ENCODE measurements around the gene B3GAT3. TPM values are rescaled to one million over a fixed set of nuclear protein-coding genes. Genes with fewer than 3 reads are reported as not detected.
"Not testable (repeated sequence)": the region's sequence is repeated elsewhere in the genome, so short reads cannot be mapped to it uniquely, and the experiment has no call there.

The B3GAT3 gene
- total and polyA plus RNA-seq, 8 donors: 5.2 to 50.8 (median 19.7) TPM

DNA sequence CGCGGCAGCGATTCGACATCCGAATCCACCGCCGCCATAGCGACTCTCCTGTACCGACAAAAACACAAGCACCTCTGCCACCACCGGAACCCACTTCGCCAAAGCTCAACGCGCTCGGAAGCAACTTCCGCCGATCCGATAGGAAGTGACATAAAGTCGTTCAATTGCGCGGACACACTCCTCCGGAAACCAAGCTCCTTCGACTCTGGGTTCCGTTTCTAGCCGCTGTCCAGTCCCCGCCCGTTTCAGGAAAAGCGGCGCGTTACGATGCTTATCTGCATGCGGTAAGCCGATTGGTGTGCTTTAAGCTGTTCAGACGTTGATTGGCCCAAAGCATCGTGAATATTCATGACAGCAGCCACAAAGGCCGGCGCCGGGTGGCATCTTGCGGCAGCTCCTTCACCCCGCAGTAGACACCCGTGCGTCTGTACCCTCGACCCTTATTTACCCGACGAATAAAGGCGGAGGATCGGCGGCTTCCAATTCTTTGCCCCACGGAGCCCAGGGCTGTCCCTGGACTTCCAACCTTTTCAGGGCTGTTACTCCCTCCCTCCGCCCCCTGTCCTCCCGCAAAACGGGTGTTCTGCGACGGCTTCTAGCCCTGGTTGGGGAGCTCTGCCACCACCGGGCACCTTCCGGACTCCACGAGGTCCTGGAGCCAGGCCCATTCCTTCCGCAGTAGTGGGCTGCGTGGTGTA lies 30.2 kb downstream of the B3GAT3 start, which contains the start of gene TUT1:
Gene TUT1, minus strand, starts transcription at position 76 of the 698 bp plus-strand sequence. Its CDS starts 38 bp downstream, at position 38.
- intact Hi-C loops (cut with DNase I; ENCODE audit: low total_unique reads): no loop called here
- Histone ChIP-seq H3K27ac (peak within 1 kb of the TSS; percentile 87 to 100 (median 97)), H3K4me1 (peaks cover 43 to 67% (median 53%) of the 10 kb centered on the region in 4 donors), H3K4me3 (peak within 1 kb of the TSS; percentile 66 to 87 (median 68)), H3K27me3 (no peaks in the 10 kb centered on the region), H3K9me3 (no peaks in the 10 kb centered on the region), H3K36me3 (peaks cover 35 to 61% (median 55%) of the 10 kb centered on the region in 4 donors)
- 0 to 1% (median 0%) methylated on average over 39 to 58 of the region's 58 CpGs for WGBS, 5 donors
- DNase-seq: peak; percentile 97 to 99
- no peak for TF ChIP-seq EP300 (IDR thresholded peaks at IDR 0.05)
- peak in 1 of 4 donors; percentile 64 for TF ChIP-seq POLR2A (IDR thresholded peaks at IDR 0.05)
- TF ChIP-seq POLR2AphosphoS5 (IDR thresholded peaks at IDR 0.05): peak; percentile 96 to 99 (median 98)
- TF ChIP-seq, protein P1, sequence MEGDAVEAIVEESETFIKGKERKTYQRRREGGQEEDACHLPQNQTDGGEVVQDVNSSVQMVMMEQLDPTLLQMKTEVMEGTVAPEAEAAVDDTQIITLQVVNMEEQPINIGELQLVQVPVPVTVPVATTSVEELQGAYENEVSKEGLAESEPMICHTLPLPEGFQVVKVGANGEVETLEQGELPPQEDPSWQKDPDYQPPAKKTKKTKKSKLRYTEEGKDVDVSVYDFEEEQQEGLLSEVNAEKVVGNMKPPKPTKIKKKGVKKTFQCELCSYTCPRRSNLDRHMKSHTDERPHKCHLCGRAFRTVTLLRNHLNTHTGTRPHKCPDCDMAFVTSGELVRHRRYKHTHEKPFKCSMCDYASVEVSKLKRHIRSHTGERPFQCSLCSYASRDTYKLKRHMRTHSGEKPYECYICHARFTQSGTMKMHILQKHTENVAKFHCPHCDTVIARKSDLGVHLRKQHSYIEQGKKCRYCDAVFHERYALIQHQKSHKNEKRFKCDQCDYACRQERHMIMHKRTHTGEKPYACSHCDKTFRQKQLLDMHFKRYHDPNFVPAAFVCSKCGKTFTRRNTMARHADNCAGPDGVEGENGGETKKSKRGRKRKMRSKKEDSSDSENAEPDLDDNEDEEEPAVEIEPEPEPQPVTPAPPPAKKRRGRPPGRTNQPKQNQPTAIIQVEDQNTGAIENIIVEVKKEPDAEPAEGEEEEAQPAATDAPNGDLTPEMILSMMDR (IDR thresholded peaks at IDR 0.05): peak in 1 of 7 experiments; percentile 10

DNA sequence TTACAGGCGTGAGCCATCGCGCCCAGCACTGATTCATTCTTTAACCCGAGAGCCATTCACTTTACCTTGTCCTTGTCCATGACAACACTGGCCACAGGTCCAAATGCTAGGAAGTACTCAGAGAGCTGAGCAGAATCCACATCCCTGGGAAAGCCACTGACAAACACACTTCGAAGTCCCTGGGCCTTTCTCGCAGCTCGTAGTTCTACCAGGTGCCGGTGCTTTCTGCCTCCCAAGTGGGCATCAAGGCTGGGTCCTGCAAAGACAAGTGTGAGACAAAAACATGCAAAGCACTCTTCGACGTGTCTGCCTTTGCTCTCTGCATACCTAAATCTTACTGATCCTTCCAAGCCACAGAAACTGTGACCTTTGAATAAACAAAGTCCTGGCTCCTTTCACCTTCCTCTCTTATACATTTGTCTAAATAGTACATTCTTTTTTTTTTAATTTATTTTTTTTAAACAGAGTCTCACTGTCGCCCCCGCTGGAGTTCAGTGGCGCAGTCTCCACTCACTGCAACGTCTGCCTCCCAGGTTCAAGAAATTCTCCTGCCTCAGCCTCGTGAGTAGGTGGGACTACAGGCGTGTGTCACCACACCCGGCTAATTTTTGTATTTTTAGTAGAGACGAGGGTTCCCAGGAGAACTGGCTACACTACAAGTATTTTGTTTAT lies 32.7 kb downstream of the B3GAT3 start:
- Histone ChIP-seq H3K27me3 (no peaks in the 10 kb centered on the region), H3K4me3 (no peak overlapping the region), H3K27ac (peak overlapping the region in 4 of 5 donors; percentile 32 to 98 (median 58)), H3K4me1 (peaks cover 43 to 70% (median 52%) of the 10 kb centered on the region in 4 donors), H3K36me3 (peaks cover 24 to 54% (median 53%) of the 10 kb centered on the region in 4 donors), H3K9me3 (no peaks in the 10 kb centered on the region)
- peak in 1 of 2 donors; percentile 32 for DNase-seq
- intact Hi-C loops (cut with DNase I; ENCODE audit: low total_unique reads): no loop called here
- 54 to 63% (median 60%) methylated on average over 18 of the region's 18 CpGs for WGBS, 5 donors
- TF ChIP-seq POLR2AphosphoS5 (IDR thresholded peaks at IDR 0.05) (no peak), POLR2A (IDR thresholded peaks at IDR 0.05) (no peak), EP300 (IDR thresholded peaks at IDR 0.05) (no peak)
- TF ChIP-seq, protein P1 (IDR thresholded peaks at IDR 0.05): no peak

DNA sequence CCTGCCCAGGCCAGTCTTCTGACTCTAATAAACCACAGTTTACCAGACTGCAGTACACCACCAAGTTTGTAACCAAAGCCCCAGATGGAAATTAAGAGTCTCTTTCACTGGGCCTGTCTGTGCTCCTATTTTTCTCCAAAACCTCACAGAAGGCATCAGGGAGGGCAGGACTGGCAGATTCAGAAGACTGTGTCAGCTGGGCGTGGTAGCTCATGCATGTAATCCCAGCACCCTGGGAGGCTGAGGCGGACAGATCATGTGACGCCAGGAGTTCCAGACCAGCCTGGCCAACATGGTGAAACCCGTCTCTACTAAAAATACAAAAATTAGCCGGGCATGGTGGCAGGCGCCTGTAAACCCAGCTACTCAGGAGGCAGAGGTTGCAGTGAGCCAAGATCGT lies 36.4 kb downstream of the B3GAT3 start:
- H3K36me3 ChIP-seq: peaks cover 29 to 83% (median 75%) of the 10 kb centered on the region in 4 donors
- H3K27me3 ChIP-seq; intact Hi-C loops (cut with DNase I; ENCODE audit: low total_unique reads); DNase-seq; H3K9me3 ChIP-seq; H3K4me3 ChIP-seq; H3K27ac ChIP-seq: not testable (repeated sequence)
- H3K4me1 ChIP-seq: peaks cover 14 to 41% (median 29%) of the 10 kb centered on the region in 4 donors
- WGBS, 5 donors: 84 to 97% (median 92%) methylated on average over 7 of the region's 7 CpGs

DNA sequence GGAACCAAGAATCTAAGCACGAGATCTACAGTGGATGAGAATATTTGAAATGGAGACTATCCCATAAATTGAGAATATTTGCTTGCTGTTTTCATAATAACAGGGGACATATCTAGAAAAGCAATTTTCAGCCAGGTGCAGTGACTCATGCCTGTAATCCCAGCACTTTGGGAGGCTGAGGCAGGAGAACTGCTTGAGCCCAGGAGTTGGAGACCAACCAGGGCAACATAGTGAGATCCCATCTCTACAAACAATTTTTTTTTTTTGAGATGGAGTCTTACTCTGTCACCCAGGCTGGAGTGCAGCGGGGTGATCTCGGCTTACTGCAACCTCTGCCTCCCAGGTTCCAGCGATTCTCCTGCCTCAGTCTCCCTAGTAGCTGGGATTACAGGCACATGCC lies 40.1 kb downstream of the B3GAT3 start:
- H3K27ac ChIP-seq; intact Hi-C loops (cut with DNase I; ENCODE audit: low total_unique reads); H3K27me3 ChIP-seq; H3K9me3 ChIP-seq; H3K4me3 ChIP-seq; DNase-seq: not testable (repeated sequence)
- H3K36me3 ChIP-seq: peaks cover 34 to 96% (median 89%) of the 10 kb centered on the region in 4 donors
- 91 to 99% (median 98%) methylated on average over 4 of the region's 4 CpGs for WGBS, 5 donors
- H3K4me1 ChIP-seq: peaks cover 0 to 16% (median 7%) of the 10 kb centered on the region in 4 donors

- Histone ChIP-seq H3K27ac (no peak overlapping the region), H3K36me3 (peaks cover 30 to 96% (median 89%) of the 10 kb centered on the region in 4 donors), H3K4me1 (peaks cover 5 to 22% (median 12%) of the 10 kb centered on the region in 4 donors), H3K27me3 (no peaks in the 10 kb centered on the region), H3K9me3 (no peaks in the 10 kb centered on the region), H3K4me3 (no peak overlapping the region)
- no peak for DNase-seq
- intact Hi-C loops (cut with DNase I; ENCODE audit: low total_unique reads): no loop called here
- TF ChIP-seq EP300 (IDR thresholded peaks at IDR 0.05) (no peak), POLR2AphosphoS5 (IDR thresholded peaks at IDR 0.05) (no peak), POLR2A (IDR thresholded peaks at IDR 0.05) (no peak)
- TF ChIP-seq, protein P1 (IDR thresholded peaks at IDR 0.05): no peak
- 90 to 95% (median 93%) methylated on average over 18 of the region's 18 CpGs for WGBS, 5 donors
These were observed 40.6 kb downstream of the B3GAT3 start for GRCh38 chr11:62580959-62581715.
